ENCODE data around the gene PIGU.

DNA sequence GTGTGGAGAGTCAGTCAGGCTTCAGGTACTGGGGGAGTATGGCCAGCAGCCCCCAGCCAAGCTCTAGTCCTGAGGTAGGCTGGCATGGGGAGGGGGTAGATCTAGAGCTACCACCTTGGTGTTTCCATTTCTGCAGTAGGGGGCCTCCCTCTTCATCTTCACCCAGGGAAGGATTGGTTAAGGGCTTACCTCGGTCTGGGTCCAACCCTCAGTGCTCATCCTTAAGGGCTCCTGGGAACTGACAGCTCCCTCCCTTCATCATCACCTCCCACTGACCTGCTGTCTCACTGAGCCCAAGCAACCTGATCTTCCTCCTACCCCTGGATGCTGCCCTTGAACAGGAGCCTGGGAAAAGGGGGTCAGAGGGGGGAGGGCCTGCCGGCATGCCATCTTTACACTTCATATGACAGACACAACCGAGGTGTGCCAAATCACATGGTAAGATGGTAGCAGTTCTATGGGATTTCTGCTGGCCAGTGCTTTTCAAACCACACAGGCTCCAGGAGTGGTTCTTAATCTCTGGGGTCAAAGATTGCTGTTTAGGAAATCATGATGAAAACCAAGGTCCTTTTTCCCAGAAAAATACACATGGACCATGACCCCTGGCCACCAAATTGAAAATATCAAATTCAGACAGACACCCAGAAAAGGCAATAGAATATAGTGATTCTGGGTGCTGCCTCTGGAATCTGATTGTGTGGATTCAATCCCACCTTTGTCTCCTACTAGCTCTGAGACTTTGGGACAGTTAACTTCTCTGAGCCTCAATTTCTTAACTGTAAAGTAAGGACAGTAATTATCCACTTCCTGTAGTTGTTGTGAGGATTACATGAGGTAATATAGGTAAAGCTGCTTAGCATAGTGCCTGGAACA lies 30.3 kb upstream of the PIGU start:
- TF ChIP-seq POLR2A (IDR thresholded peaks at IDR 0.05), result no peak
- TF ChIP-seq, protein P1, sequence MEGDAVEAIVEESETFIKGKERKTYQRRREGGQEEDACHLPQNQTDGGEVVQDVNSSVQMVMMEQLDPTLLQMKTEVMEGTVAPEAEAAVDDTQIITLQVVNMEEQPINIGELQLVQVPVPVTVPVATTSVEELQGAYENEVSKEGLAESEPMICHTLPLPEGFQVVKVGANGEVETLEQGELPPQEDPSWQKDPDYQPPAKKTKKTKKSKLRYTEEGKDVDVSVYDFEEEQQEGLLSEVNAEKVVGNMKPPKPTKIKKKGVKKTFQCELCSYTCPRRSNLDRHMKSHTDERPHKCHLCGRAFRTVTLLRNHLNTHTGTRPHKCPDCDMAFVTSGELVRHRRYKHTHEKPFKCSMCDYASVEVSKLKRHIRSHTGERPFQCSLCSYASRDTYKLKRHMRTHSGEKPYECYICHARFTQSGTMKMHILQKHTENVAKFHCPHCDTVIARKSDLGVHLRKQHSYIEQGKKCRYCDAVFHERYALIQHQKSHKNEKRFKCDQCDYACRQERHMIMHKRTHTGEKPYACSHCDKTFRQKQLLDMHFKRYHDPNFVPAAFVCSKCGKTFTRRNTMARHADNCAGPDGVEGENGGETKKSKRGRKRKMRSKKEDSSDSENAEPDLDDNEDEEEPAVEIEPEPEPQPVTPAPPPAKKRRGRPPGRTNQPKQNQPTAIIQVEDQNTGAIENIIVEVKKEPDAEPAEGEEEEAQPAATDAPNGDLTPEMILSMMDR (IDR thresholded peaks at IDR 0.05), result no peak
